Progenitor cell of endocrine pancreas (in vitro differentiated cells): ENCODE results near the gene HELZ2. TPM values are rescaled to one million over a fixed set of nuclear protein-coding genes. Genes with fewer than 3 reads are reported as not detected.

Experiments
- DNase-seq: peaks from one replicate; pipeline ENCODE4 v3.0.0; 2021; ENCODE audit warnings: low spot score; ENCODE audit not compliant: unreplicated experiment
- H3K27ac Mint-ChIP-seq: 2 replicates; pipeline ENCODE4 v1.8.0; 2021; ENCODE audit warnings: mild to moderate bottlenecking, moderate library complexity, mixed read lengths
- H3K27me3 Mint-ChIP-seq: 2 replicates; pipeline ENCODE4 v1.8.0; 2021; ENCODE audit warnings: mixed read lengths
- H3K36me3 Mint-ChIP-seq: 2 replicates; pipeline ENCODE4 v1.8.0; 2022; ENCODE audit warnings: mixed read lengths; ENCODE audit not compliant: insufficient read depth
- H3K4me1 Mint-ChIP-seq: 2 replicates; pipeline ENCODE4 v1.8.0; 2021; ENCODE audit warnings: low read depth, mixed read lengths
- H3K4me3 Mint-ChIP-seq: 2 replicates; pipeline ENCODE4 v1.8.0; 2021; ENCODE audit warnings: low read depth, mild to moderate bottlenecking, moderate library complexity, mixed read lengths
- H3K9me3 Mint-ChIP-seq: 2 replicates; pipeline ENCODE4 v1.8.0; 2021; ENCODE audit warnings: low read depth, mixed read lengths
- total RNA-seq: library from RNA; stranded (reverse); gene quantifications from 2 replicates; pipeline ENCODE4 v1.2.1, GENCODE V29; 2021
- TF ChIP-seq, protein P1 (sequence below): fragments of 200-600 bp; sonication (generic); IDR thresholded peaks from one replicate; pipeline ENCODE4 v1.5.0; 2021; ENCODE audit warnings: antibody characterized with exemption, mild to moderate bottlenecking; ENCODE audit not compliant: unreplicated experiment

Gene HELZ2
- total RNA-seq, 1 donor from 2014 or later = 19.3 TPM

DNA sequence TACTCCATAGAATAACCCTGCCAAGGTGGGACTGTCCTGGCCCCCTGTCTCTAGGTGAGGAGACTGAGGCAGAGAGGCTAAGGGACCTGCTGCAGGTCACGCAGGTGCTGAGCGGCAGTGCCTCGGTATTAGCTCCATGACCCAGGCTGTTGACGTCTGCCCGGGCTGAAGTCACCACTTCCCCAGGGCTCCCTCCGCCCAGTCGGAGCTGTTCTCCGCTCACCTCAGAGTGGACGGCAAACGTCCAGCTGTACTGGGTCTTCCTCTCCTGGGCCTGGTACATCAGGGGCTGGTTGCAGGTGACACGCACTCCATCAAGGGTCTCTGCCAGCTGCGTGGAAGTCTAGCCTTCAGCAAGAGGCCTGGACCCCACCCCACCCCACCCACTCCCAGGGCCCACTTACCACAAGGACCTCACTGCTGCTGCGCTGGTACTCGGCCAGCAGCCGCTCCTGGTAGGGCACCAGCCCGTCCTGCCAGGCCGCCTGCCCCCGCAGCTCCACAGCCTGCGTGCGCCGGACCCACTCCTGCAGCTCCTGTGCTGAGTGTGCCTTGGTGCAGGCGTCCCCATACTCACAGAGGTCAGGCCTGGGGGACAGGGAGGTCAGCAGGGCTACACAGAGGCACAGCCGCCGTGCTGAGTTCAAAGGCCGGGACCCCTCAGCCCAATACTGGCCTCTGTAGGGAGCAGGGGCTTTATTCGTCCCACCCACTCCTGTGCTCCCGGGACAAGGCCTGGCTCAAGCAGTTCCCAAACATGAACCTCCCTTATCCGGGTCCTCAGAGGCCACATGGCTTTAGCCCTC is 3.6 kb downstream of the HELZ2 start:
- TF ChIP-seq, protein P1, sequence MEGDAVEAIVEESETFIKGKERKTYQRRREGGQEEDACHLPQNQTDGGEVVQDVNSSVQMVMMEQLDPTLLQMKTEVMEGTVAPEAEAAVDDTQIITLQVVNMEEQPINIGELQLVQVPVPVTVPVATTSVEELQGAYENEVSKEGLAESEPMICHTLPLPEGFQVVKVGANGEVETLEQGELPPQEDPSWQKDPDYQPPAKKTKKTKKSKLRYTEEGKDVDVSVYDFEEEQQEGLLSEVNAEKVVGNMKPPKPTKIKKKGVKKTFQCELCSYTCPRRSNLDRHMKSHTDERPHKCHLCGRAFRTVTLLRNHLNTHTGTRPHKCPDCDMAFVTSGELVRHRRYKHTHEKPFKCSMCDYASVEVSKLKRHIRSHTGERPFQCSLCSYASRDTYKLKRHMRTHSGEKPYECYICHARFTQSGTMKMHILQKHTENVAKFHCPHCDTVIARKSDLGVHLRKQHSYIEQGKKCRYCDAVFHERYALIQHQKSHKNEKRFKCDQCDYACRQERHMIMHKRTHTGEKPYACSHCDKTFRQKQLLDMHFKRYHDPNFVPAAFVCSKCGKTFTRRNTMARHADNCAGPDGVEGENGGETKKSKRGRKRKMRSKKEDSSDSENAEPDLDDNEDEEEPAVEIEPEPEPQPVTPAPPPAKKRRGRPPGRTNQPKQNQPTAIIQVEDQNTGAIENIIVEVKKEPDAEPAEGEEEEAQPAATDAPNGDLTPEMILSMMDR = no peak
- Mint-ChIP-seq H3K36me3 (no peaks in the 10 kb centered on the region), H3K9me3 (no peaks in the 10 kb centered on the region), H3K4me1 (no peaks in the 10 kb centered on the region), H3K27ac (no peak overlapping the region), H3K4me3 (no peak overlapping the region), H3K27me3 (no peaks in the 10 kb centered on the region)
- DNase-seq = no peak

DNA sequence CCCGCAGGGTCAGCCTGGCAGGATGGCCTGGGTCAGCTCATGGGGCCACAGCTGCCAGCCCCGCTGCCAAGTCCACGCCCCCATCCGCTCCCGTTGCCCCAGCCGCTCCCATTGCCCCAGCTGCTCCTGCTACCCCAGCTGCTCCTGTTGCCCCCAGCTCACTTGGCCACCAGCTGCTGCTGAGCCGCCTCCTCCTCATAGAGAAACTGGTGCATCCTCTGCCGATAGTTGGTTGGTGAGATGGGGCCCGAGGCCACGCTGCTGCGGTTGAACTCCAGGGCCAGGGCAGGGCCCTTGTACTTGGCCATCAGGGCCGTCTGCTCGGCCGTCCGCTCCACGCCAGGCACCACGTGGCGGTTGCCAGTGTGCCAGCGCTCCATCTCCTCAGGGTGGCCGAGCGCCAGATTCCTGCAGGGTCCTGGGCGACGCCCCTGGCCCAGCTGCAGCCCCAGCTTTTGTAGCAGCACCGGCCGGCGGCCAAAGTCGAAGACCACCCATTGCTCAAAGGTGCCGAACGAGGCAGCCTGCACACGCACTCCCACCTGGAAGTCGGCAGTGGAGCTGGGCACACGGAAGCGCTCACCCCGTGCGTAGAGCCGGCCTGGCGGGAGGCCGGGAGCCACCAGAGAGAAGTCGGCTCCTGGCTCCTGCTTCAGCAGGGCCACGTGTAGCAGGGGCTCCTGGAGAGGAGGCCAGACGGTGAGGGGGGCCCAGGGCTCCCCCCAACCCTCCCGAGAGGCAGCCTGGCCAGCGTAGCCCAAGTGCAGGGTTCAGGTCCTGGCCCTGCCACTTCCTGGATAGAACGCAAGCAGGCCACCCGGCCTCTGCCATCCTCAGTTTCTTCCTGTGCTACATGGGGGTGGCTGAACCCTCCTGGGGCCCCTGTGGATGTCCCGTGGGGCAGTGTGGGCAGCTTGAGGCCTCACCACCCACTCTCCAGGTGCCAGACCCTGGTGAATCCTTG is 4.8 kb downstream of the HELZ2 start:
- TF ChIP-seq, protein P1 = no peak
- H3K9me3 Mint-ChIP-seq = no peaks in the 10 kb centered on the region
- DNase-seq = no peak
- H3K36me3 Mint-ChIP-seq = no peaks in the 10 kb centered on the region
- H3K4me1 Mint-ChIP-seq = no peaks in the 10 kb centered on the region
- no peaks in the 10 kb centered on the region for H3K27me3 Mint-ChIP-seq
- no peak overlapping the region for H3K4me3 Mint-ChIP-seq
- H3K27ac Mint-ChIP-seq = no peak overlapping the region

DNA sequence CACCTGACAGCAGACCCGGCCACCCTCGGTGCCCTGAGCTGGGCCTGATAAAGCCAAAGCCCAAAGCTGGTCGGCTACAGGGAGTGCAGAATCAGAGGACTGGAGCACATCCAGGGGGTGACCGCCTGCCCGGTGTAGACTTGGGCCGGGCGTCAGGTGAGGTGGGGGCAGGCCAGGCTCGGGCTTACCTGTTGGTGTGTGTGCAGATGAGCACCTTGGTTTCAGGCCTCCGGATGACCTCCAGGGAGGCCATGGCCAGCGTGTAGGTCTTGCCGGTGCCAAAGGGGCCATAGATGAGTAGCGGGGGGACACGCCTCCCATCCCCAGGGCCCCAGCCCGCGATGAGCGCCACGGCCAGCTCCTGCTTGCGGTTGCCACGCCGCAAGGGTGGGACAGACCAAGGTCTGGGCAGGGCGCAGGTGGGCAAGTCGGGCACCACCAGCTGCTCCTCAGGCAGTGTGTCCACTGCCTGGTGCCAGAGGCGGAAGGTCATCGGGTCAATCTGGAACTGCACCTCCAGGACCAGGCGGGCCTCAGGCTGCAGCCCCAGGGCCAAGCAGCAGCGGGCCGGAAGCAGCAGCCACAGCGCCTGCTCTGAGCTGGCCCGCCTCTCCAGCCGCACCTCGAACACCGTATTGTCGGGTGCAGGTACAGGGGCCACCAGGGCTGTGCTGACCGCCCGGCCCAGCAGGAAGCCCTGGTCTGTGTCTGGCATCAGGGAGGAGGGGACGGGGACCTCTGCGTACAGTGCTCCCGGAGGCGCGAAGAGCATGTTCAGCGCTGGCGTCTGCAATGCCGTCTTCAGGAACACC is 5.7 kb downstream of the HELZ2 start:
- H3K9me3 Mint-ChIP-seq = no peaks in the 10 kb centered on the region
- H3K36me3 Mint-ChIP-seq = no peaks in the 10 kb centered on the region
- H3K4me3 Mint-ChIP-seq = no peak overlapping the region
- TF ChIP-seq, protein P1 = no peak
- H3K27ac Mint-ChIP-seq = no peak overlapping the region
- no peaks in the 10 kb centered on the region for H3K4me1 Mint-ChIP-seq
- H3K27me3 Mint-ChIP-seq = no peaks in the 10 kb centered on the region
- no peak for DNase-seq

DNA sequence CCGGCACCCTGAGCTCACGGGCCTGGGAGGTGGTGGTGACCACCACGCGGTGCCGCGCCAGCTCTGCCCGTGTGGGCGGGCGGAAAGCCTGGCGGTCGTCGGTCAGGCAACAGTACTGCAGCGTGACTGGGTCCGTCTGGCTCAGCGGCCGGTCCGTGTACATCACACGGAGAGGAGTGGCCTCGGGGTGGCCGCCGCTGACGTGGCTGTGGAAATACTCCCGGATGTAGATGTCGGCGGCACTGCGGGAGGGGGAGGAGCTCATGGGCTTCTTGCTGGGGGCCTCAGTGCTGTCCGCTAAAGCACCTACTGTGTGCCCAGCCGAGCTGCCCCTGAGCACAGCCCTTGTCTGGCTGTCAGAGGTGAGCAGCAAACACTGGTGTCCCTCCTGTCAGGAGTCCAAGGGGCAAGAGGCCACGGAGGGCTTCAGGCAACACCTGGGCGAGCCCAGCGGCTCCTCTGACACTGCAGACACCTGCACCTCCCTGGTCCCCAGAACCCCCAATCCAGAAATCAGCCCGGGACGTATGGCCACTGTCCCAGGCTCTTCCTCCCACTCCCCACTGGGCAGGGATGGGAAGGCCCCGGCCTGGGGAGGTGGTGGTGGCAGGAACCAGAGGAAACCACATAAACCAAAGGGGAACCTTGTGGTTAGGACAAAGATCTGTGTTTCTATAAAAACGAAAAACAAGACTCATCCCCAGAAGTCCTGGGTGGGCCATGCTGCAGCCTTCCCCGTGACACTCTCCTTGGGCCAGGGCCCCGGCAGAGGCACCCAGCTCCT is 6.5 kb downstream of the HELZ2 start:
- H3K4me1 Mint-ChIP-seq = no peaks in the 10 kb centered on the region
- no peak for DNase-seq
- H3K9me3 Mint-ChIP-seq = no peaks in the 10 kb centered on the region
- H3K36me3 Mint-ChIP-seq = no peaks in the 10 kb centered on the region
- H3K4me3 Mint-ChIP-seq = no peak overlapping the region
- H3K27ac Mint-ChIP-seq = no peak overlapping the region
- H3K27me3 Mint-ChIP-seq = no peaks in the 10 kb centered on the region
- TF ChIP-seq, protein P1 = no peak
